GM12892 (cell line): ENCODE data around the gene RBM5. TPM values are rescaled to one million over a fixed set of nuclear protein-coding genes. Genes with fewer than 3 reads are reported as not detected.
"Not testable (repeated sequence)": the region's sequence is repeated elsewhere in the genome, so short reads cannot be mapped to it uniquely, and the experiment has no call there.

Experiments used
- DNase-seq: peaks from one replicate; pipeline ENCODE4 v3.0.0; 2011; ENCODE audit not compliant: insufficient read length
- FAIRE-seq: peaks from 2 replicates; lab custom pipeline; 2011; peaks lifted over from hg19 to GRCh38; lab: Jason Lieb, UNC
- POLR2A ChIP-seq: IDR thresholded peaks from 2 replicates; pipeline ENCODE4 v1.6.1; 2011; ENCODE audit warnings: low read depth, low read length, control low read depth
- POLR2AphosphoS5 ChIP-seq: IDR thresholded peaks from 2 replicates; pipeline ENCODE4 v1.6.1; 2011; ENCODE audit warnings: low read depth, low read length, control low read depth
- TAF1 ChIP-seq: IDR thresholded peaks from 2 replicates; pipeline ENCODE4 v1.6.1; 2011; ENCODE audit warnings: low read depth, mild to moderate bottlenecking, control low read depth, low read length, borderline replicate concordance
- polyA plus RNA-seq: library from polyadenylated mRNA; unstranded; fragments of >200 nt; gene quantifications from one replicate; pipeline ENCODE4 v1.2.1, GENCODE V29; 2012; ENCODE audit warnings: missing spikeins, inconsistent platforms; ENCODE audit not compliant: missing spikeins

RBM5 gene
- polyA plus RNA-seq = 81.3 TPM

DNA sequence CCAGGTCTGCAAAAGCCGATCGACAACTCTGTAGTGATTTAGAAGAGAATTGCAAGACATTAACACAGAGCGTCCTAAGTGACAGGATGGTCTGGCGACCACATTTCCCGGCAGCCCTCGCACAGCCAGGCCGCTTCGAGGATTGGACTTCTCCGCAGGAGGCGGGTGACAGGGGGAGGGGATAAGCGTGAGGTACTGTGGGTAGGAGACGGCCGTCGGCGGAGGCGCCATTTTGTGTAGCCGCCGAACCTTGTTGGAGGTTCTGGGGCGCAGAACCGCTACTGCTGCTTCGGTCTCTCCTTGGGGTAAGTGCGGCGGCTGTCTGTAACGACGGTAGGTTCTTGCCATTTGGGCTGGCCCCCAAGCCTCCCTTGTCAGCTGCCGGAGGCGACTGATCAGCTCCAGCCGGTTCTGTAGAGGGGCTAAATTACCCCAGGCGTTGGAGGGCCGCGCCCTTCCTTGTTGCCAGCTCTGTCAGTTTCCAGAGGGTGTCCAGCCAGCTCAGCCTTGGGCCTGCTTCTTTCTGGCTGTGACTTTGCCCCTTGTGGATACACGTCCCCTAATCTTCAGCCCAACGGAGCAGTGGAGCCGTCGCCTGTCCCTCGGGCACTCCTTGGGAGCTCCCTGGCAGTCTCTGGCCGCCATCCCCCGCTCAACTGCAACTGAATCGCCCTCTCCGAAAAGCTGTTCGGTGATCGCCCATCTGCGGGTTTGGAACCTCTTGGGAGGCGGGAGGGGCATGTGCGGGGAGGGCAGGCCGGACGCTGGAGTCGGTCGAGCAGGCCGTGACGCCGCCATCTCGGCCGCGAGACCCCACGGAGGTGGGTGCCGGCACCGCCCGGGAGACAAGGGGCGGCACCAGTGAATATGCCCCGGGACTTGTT lies at the start of gene RBM5:
RBM5 (plus strand) TSS at position 195 of the 884 bp plus-strand sequence. CDS start 1,516 bp downstream, outside the sequence.
- peak; percentile 99 for FAIRE-seq
- peak; percentile 97 for DNase-seq
- peak; percentile 81 for TF ChIP-seq POLR2A
- peak; percentile 84; the same call in 1 of the 2 replicates for TF ChIP-seq POLR2AphosphoS5
- TF ChIP-seq TAF1 = peak; percentile 83

DNA sequence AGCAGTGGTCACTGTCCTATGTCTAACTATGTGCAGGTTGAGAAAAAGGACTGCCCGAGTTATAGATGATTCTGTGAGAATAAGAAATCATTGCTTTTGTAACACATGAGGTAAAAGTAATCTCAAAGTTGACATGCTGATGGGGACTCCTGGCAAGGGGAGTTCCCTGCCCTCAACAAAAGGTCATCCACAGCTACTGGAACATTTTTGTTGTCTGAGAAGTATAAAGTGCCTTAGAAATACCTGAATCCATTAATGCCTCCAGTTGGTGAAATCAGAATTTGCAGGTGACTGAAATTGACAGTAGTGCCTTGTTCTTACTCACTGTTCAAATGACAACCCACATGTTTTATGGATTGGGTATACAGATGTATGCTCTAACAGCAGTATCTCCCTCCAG lies 43.7 kb upstream of the RBM5 start:
- no peak for FAIRE-seq
- TF ChIP-seq POLR2AphosphoS5 (no peak), TAF1 (no peak), POLR2A (no peak)

DNA sequence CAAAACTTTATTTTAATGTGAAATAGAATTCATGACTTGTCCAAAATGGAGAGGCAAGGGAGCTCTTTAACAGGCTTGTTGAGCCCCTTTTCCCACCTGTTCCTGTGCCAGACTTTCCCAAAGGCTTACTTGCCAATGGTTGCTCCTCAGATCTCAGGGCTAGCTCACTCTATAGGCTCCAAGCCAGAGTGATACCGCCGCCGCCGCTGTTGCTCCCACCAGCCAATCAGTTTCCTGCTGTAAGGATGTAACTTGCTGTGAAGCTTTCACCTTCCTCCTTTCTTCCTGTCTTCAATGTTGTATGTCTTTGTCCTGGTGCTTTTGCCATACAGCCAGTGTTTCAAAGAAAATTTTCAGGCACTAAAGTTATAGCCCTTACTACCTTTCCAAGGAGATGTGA lies 41.3 kb upstream of the RBM5 start:
- DNase-seq (no peak), FAIRE-seq (no peak)
- TF ChIP-seq POLR2A (no peak), TAF1 (no peak), POLR2AphosphoS5 (no peak)

More for the DNA sequence above, 43.7 kb upstream of the RBM5 start:
- DNase-seq = no peak

DNA sequence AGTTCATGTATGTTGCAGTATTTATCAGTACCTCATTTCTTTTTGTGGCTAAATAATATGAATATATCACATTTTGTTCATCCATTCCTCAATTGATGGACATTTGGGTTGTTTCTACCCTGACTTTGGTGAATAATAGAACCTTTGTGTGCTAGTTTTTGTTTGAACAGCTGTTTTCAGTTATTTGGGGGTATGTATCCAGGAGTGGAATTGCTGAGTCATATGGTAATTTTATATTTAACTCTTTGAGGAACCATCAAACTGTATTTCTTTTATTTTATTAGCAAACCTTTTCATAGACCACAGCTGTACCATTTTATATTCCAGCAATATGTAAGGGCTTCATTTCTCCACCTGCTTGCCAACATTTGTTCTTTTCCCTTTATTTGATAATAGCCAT lies 38.4 kb upstream of the RBM5 start:
- no peak for FAIRE-seq

DNA sequence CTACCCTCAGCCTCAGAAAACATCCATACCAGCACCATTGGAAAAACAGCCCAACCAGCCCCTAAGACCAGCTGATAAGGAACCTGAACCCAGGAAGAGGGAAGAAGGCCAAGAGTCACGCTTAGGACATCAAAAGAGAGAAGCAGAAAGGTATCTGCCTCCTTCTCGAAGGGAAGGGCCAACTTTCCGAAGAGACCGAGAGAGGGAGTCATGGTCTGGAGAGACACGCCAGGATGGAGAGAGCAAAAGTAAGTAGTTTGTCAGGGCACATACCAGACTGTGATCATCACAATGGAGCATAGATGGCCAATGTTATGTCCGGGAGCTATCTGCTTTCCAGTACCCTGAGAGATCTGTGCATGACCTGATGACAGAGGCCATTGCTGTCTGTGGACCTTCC lies 31.0 kb upstream of the RBM5 start:
- no peak for FAIRE-seq
- TF ChIP-seq POLR2AphosphoS5 (no peak), TAF1 (no peak), POLR2A (no peak)
- no peak for DNase-seq

More for the DNA sequence above, 38.4 kb upstream of the RBM5 start:
- no peak for TF ChIP-seq POLR2A
- TF ChIP-seq TAF1 = no peak
- no peak for TF ChIP-seq POLR2AphosphoS5
- no peak for DNase-seq

DNA sequence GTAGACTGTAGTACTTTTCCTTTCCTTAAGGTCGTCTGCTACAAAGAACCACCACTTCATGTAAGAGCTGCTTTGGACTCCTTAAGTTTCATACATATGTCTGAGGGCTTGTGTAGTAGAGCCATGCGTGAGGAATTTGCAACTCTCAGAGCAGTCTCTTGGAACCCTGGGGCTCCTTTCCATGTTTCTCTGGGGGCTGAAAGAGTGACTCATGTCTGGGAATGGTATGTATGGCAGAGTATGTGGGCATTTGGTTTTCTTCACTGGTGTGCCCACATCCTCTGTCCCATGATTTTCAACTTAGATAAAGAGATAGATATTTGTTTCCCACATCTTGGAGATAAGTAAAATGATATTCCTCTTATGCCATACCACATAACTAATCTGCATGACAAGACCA lies 20.6 kb upstream of the RBM5 start:
- DNase-seq (no peak), FAIRE-seq (no peak)
- no peak for TF ChIP-seq TAF1

DNA sequence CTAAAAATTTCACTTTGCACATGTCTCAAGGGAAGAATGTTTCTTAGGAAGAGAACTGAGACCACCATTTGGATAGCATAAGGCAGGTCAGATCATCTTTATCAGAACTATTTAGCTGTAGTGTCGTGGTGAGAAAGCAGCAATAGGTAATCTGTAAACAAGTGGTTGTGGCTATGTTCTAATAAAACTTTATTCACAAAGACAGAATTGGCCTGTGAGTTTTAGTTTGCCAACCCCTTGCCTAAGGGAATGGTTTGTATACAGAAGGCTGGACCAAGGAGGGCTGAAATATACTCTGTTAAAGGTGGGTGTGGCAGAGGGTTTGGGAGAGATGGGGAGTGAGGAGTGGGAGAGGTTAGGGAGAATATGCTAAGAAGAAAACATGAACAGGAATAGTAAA lies 10.6 kb upstream of the RBM5 start:
- no peak for TF ChIP-seq POLR2AphosphoS5
- no peak for TF ChIP-seq TAF1
- TF ChIP-seq POLR2A = no peak
- DNase-seq = no peak
- FAIRE-seq = no peak

DNA sequence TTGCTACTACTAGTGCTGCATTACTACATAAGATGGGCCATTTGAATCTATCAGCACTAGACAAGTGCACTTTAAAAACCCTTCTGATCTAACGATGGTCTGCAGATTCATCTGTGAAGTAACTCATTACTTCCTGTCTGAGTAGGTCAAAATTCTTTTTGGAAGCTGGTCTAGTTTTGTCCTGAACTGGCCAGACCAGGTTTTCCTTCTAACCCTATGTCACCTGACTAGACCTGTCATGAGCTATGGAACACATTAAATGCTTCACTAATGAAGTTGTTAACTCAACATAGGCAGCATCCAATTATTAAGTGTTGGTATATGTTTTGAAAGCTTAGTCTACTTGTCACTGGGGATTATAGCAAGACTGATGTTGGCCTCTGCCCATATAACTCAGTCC lies 10.1 kb upstream of the RBM5 start:
- no peak for FAIRE-seq
- TF ChIP-seq POLR2AphosphoS5 (no peak), TAF1 (no peak), POLR2A (no peak)
- no peak for DNase-seq

DNA sequence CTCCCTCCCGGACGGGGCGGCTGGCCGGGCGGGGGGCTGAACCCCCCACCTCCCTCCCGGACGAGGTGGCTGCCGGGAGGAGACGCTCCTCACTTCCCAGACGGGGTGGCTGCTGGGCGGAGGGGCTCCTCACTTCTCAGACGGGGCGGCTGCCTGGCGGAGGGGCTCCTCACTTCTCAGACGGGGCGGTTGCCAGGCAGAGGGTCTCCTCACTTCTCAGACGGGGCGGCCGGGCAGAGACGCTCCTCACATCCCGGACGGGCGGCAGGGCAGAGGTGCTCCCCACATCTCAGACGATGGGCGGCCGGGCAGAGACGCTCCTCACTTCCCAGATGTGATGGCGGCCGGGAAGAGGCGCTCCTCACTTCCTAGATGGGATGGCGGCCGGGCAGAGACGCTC lies 3.8 kb upstream of the RBM5 start:
- not testable (repeated sequence) for FAIRE-seq, DNase-seq

DNA sequence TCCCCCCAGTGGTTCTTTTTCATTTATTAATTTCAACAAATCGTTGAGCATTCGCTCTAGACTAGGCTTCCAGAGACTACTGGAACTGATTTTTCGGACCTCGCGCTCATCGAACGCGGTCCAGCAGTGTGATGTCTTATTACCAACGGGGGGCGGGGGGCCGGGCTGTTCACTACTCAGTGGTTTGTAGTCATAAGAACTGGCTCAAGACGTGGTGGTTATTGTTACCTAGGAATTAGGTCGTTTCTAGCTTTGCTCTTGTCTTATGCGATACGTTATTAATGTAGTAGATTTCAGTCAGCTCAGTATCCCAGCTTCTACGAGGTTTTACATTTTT lies 858 bp downstream of the RBM5 start:
- FAIRE-seq = no peak
- TF ChIP-seq POLR2AphosphoS5 (no peak), TAF1 (no peak), POLR2A (no peak)
- no peak for DNase-seq

DNA sequence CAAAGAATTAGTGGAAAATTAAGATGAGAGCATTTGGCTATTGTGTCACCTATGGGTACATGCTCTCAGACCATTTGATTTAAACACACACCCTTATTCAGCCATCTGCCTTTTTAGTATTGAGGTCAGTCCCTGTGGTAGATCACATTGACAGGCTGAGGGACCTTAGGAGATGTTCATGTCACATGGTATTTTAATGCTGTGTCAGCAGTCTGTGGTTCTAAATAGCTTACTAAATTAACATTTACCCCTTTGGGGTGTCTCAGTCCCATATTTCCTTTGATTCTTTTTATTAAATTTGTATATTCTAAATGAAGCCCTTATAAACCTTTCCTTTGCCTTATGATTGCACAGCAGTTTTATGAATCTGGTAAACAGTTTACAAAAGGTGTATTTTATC lies 2.3 kb downstream of the RBM5 start:
- DNase-seq (no peak), FAIRE-seq (no peak)
- no peak for TF ChIP-seq TAF1
- TF ChIP-seq POLR2A = no peak
- TF ChIP-seq POLR2AphosphoS5 = no peak

DNA sequence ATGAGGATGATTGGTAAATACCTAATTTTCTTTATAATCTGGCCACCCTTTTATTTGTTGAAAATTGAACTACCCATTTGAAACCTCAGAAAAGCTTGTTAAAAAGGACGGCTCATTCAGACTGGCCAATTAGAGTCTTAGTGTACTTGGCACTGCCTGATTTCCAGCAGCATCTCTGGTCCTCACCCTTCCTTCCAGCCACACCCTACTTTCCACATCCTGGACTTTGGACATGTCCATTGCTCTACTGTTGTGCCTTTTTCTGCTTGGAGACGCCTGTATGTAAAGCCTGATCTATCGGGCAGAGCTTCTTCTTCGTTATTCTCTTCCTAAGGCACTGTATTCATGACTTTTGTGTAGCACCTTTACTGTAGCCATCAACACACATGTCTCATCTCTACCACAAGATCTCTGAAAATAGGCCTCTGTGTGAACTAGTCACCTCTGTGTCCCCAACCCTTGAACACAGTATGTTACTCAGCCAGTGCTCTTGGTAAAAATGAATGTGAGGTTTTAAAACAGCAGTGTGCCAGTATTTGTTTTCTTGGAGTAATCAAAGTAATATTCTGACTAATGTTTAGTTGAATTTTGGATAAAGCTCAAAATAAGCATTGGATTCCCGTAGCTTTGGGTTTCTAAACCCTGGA lies 6.8 kb downstream of the RBM5 start:
- no peak for TF ChIP-seq POLR2AphosphoS5
- no peak for TF ChIP-seq TAF1
- TF ChIP-seq POLR2A = no peak
- FAIRE-seq (no peak), DNase-seq (no peak)
